Transverse colon (tissue), 4 donors: ENCODE measurements around the gene AKR1B1. TPM values are rescaled to one million over a fixed set of nuclear protein-coding genes. Genes with fewer than 3 reads are reported as not detected.

Experiments used
- total RNA-seq, 4 donors: library from RNA; depleted of rRNA; stranded (reverse); fragments of >200 nt; gene quantifications; one replicate each; pipeline ENCODE4 v1.1.0, GENCODE V29; 2016

AKR1B1 gene
- total RNA-seq, 4 donors from 2014 or later: 6.4 to 37.2 (median 19.4) TPM

Other genes starting within 250 kb of the AKR1B1 start
- 10 to 100 TPM in 1 of 4 donors, 1 to 10 TPM in 3; 3.6 to 13.5 (median 5.7) TPM for gene SLC35B4, start 142.2 kb downstream of the AKR1B1 start, total RNA-seq
- gene AKR1B10, start 68.5 kb upstream of the AKR1B1 start, total RNA-seq: 100 to 1,000 TPM in 3 of 4 donors, 10 to 100 TPM in 1; 68.1 to 311 (median 260) TPM
- gene AKR1B15, start 90.0 kb upstream of the AKR1B1 start, total RNA-seq: under 1 TPM in 1 of 4 donors, not detected in 3; 0.48 TPM
- gene BPGM, start 187.8 kb upstream of the AKR1B1 start, total RNA-seq: 10 to 100 TPM in 2 of 4 donors, 1 to 10 TPM in 1, under 1 TPM in 1; 0.40 to 13.2 (median 7.2) TPM